Measurements from ENCODE around the gene RAB7A. TPM values are rescaled to one million over a fixed set of nuclear protein-coding genes. Genes with fewer than 3 reads are reported as not detected.

Gene RAB7A
- polyA plus RNA-seq, 2 of the 4 experiments (the other 2 are of a cell fraction) = 137 to 160 TPM

DNA sequence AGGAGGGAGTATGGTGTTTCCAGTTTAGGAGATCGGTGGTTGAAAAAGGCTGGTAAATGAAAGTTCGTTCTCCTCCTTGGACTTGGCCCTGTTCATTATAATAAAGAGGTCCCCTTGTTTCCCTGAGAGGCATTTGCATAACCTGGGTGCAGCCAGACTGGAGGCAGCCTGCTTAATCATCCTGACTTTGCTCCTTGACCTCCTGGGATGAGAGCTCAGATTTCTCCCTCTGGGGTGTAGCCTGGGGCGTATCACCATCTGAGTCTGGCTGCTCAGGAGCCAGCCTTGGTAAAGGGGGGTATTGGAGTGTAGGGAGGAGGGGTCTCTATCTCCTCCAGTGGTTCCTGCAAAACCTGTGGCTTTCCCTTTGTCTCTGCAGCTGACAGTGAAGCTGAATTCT lies 132.2 kb downstream of the RAB7A start:
- no peak for ATAC-seq
- no peak for FAIRE-seq

GRCh38 chr3:128859630-128860029 lies 133.6 kb downstream of the RAB7A start:
- 29% methylated on average over 6 of the region's 6 CpGs for WGBS (ENCODE audit: missing lambda C conversion rate)
- DNase-seq (ENCODE audit: low read depth in 1 of 2, low spot score in 1 of 2) = peak in 1 of 2 experiments; percentile 38
- POLR2A ChIA-PET = no interaction called here
- Histone ChIP-seq H3K27ac (no peak overlapping the region), H3K4me3 (no peak overlapping the region), H3K4me2 (no peak overlapping the region), H3K4me1 (no peaks in the 10 kb centered on the region), H3K9me3 (peaks cover 48% of the 10 kb centered on the region)
- CTCF ChIA-PET = interaction anchor here (1.2 to 1.9 kb wide), 2 partner anchors 14 to 65 kb away, joined by 3 to 6 read pairs; no protein-coding TSS in a partner anchor
- ATAC-seq = no peak
- no peak for FAIRE-seq
- TF ChIP-seq FOSL2 (IDR thresholded peaks at IDR 0.05) (no peak), FOSL2 (CRISPR knock-in tag; IDR thresholded peaks at IDR 0.05) (no peak), HES2 (IDR thresholded peaks at IDR 0.05) (0 out of 2 replicates have a peak, but pooled peaks have one; percentile 9)

More for the DNA sequence above, 132.2 kb downstream of the RAB7A start:
- H3K9me3 ChIP-seq = peaks cover 58% of the 10 kb centered on the region
- TF ChIP-seq REST (IDR thresholded peaks at IDR 0.05) (no peak), PHF8 (IDR thresholded peaks at IDR 0.05; ENCODE audit: borderline replicate concordance, low read depth) (no peak), ZNF302 (CRISPR knock-in tag; IDR thresholded peaks at IDR 0.05) (no peak), EHF (CRISPR knock-in tag; IDR thresholded peaks at IDR 0.05) (no peak), EHMT2 (IDR thresholded peaks at IDR 0.05; ENCODE audit: low read depth) (no peak), PBX3 (IDR thresholded peaks at IDR 0.05) (no peak), CBX2 (IDR thresholded peaks at IDR 0.05; ENCODE audit: borderline replicate concordance, low read depth) (no peak), SREBF2 (IDR thresholded peaks at IDR 0.05) (no peak)
- TF ChIP-seq, protein P1, sequence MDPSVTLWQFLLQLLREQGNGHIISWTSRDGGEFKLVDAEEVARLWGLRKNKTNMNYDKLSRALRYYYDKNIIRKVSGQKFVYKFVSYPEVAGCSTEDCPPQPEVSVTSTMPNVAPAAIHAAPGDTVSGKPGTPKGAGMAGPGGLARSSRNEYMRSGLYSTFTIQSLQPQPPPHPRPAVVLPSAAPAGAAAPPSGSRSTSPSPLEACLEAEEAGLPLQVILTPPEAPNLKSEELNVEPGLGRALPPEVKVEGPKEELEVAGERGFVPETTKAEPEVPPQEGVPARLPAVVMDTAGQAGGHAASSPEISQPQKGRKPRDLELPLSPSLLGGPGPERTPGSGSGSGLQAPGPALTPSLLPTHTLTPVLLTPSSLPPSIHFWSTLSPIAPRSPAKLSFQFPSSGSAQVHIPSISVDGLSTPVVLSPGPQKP (IDR thresholded peaks at IDR 0.05; ENCODE audit: low read depth, low read length) = no peak
- no peak for DNase-seq (ENCODE audit: low read depth in 1 of 2, low spot score in 1 of 2)
- no peak overlapping the region for H3K27ac ChIP-seq
- H3K4me1 ChIP-seq = no peaks in the 10 kb centered on the region
- ChIA-PET POLR2A (no interaction called here), CTCF (interaction anchor here (1.9 kb wide), 1 partner anchor 13 kb away, joined by 6 read pairs; no protein-coding TSS in a partner anchor)
- H3K4me2 ChIP-seq = no peak overlapping the region
- WGBS (ENCODE audit: missing lambda C conversion rate) = 65% methylated on average over 3 of the region's 3 CpGs
- no peak overlapping the region for H3K4me3 ChIP-seq

GRCh38 chr3:128861491-128861890 lies 135.5 kb downstream of the RAB7A start:
- POLR2A ChIA-PET = no interaction called here
- H3K4me2 ChIP-seq = no peak overlapping the region
- ATAC-seq = no peak
- 37% methylated on average over 5 of the region's 6 CpGs for WGBS (ENCODE audit: missing lambda C conversion rate)
- no peak overlapping the region for H3K4me3 ChIP-seq
- no peak for FAIRE-seq
- TF ChIP-seq EP300 (IDR thresholded peaks at IDR 0.05) = no peak
- no peak for TF ChIP-seq HOXB13 (CRISPR knock-in tag; IDR thresholded peaks at IDR 0.05; ENCODE audit: low read depth)
- no peak for TF ChIP-seq PHF8 (IDR thresholded peaks at IDR 0.05; ENCODE audit: borderline replicate concordance, low read depth)
- no peak for TF ChIP-seq NFE2L2 (conservative IDR thresholded peaks at IDR 0.05; ENCODE audit: low read length)
- TF ChIP-seq, protein P2, sequence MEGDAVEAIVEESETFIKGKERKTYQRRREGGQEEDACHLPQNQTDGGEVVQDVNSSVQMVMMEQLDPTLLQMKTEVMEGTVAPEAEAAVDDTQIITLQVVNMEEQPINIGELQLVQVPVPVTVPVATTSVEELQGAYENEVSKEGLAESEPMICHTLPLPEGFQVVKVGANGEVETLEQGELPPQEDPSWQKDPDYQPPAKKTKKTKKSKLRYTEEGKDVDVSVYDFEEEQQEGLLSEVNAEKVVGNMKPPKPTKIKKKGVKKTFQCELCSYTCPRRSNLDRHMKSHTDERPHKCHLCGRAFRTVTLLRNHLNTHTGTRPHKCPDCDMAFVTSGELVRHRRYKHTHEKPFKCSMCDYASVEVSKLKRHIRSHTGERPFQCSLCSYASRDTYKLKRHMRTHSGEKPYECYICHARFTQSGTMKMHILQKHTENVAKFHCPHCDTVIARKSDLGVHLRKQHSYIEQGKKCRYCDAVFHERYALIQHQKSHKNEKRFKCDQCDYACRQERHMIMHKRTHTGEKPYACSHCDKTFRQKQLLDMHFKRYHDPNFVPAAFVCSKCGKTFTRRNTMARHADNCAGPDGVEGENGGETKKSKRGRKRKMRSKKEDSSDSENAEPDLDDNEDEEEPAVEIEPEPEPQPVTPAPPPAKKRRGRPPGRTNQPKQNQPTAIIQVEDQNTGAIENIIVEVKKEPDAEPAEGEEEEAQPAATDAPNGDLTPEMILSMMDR (IDR thresholded peaks at IDR 0.05) = no peak
- no peak for TF ChIP-seq CEBPB (IDR thresholded peaks at IDR 0.05)
- no peaks in the 10 kb centered on the region for H3K4me1 ChIP-seq
- no peak for DNase-seq (ENCODE audit: low read depth in 1 of 2, low spot score in 1 of 2)
- peaks cover 42% of the 10 kb centered on the region for H3K9me3 ChIP-seq
- CTCF ChIA-PET = no interaction called here
- H3K27ac ChIP-seq = no peak overlapping the region
